RWPE2 (cell line): ENCODE data around the gene DEK.
A peak's percentile ranks its signal among the peaks of the same experiment; 100 is the strongest.

Experiments
- ATAC-seq: fragments of 200-7000 bp; cut with Tn5 transposase; 3 replicates; pipeline ENCODE4 v1.9.1; 2021; ENCODE audit warnings: low read depth
- DNase-seq: peaks from one replicate; pipeline ENCODE4 v3.0.0-alpha.2; 2020; ENCODE audit warnings: low spot score
- H3K27ac ChIP-seq: fragments of 450-650 bp; 2 replicates; pipeline ENCODE4 v1.5.1; 2017; ENCODE audit warnings: mild to moderate bottlenecking; ENCODE audit not compliant: poor library complexity, severe bottlenecking
- H3K27me3 ChIP-seq: fragments of 250-450 bp; sonication (Bioruptor Pico); 2 replicates; pipeline ENCODE4 v1.5.1; 2021; ENCODE audit warnings: mild to moderate bottlenecking, moderate library complexity; ENCODE audit not compliant: insufficient read depth, poor library complexity, severe bottlenecking
- H3K36me3 ChIP-seq: fragments of 250-450 bp; sonication (Bioruptor Pico); 2 replicates; pipeline ENCODE4 v1.5.1; 2020; ENCODE audit warnings: low read depth, mild to moderate bottlenecking, moderate library complexity
- H3K4me1 ChIP-seq: fragments of 250-450 bp; sonication (Bioruptor Pico); 2 replicates; pipeline ENCODE4 v1.5.1; 2021; ENCODE audit warnings: mild to moderate bottlenecking, moderate library complexity; ENCODE audit not compliant: insufficient read depth, poor library complexity, severe bottlenecking
- H3K4me3 ChIP-seq: fragments of 250-450 bp; sonication (Bioruptor Pico); 2 replicates; pipeline ENCODE4 v1.5.1; 2021; ENCODE audit warnings: mild to moderate bottlenecking, moderate library complexity; ENCODE audit not compliant: severe bottlenecking
- H3K9me3 ChIP-seq: fragments of 250-450 bp; sonication (Bioruptor Pico); 2 replicates; pipeline ENCODE4 v1.5.1; 2021; ENCODE audit warnings: mild to moderate bottlenecking, moderate library complexity; ENCODE audit not compliant: severe bottlenecking
- CTCF ChIP-seq: fragments of 450-650 bp; IDR thresholded peaks from one replicate; pipeline ENCODE4 v1.5.1; 2017; ENCODE audit warnings: mild to moderate bottlenecking, moderate library complexity; ENCODE audit not compliant: poor library complexity, severe bottlenecking

Gene DEK

GRCh38 chr6:18242062-18242851 is 22.1 kb downstream of the DEK start:
- ATAC-seq (peak; percentile 98), DNase-seq (peak; percentile 74)
- H3K36me3 ChIP-seq, result peaks cover 96% of the 10 kb centered on the region
- H3K4me1 ChIP-seq, result peaks cover 32% of the 10 kb centered on the region
- H3K27me3 ChIP-seq, result no peaks in the 10 kb centered on the region
- no peak for TF ChIP-seq CTCF
- no peaks in the 10 kb centered on the region for H3K9me3 ChIP-seq
- H3K4me3 ChIP-seq, result no peak overlapping the region
- H3K27ac ChIP-seq, result peak overlapping the region; percentile 38

GRCh38 chr6:18241208-18242038 is 22.9 kb downstream of the DEK start:
- Histone ChIP-seq H3K27ac (peak overlapping the region; percentile 38), H3K4me3 (no peak overlapping the region), H3K9me3 (no peaks in the 10 kb centered on the region), H3K36me3 (peaks cover 96% of the 10 kb centered on the region), H3K4me1 (peaks cover 26% of the 10 kb centered on the region), H3K27me3 (no peaks in the 10 kb centered on the region)
- no peak for TF ChIP-seq CTCF
- ATAC-seq (peak; percentile 35; the same call in 1 of the 3 replicates), DNase-seq (no peak)

GRCh38 chr6:18240230-18240629 is 24.1 kb downstream of the DEK start:
- H3K4me3 ChIP-seq, result no peak overlapping the region
- peaks cover 19% of the 10 kb centered on the region for H3K4me1 ChIP-seq
- peaks cover 96% of the 10 kb centered on the region for H3K36me3 ChIP-seq
- H3K9me3 ChIP-seq, result no peaks in the 10 kb centered on the region
- no peaks in the 10 kb centered on the region for H3K27me3 ChIP-seq
- ATAC-seq (no peak), DNase-seq (no peak)
- TF ChIP-seq CTCF, result no peak
- H3K27ac ChIP-seq, result no peak overlapping the region

- TF ChIP-seq CTCF, result no peak
- peaks cover 2% of the 10 kb centered on the region for H3K9me3 ChIP-seq
- DNase-seq (no peak), ATAC-seq (no peak)
- peaks cover 10% of the 10 kb centered on the region for H3K4me1 ChIP-seq
- H3K36me3 ChIP-seq, result peaks cover 96% of the 10 kb centered on the region
- H3K4me3 ChIP-seq, result no peak overlapping the region
- H3K27ac ChIP-seq, result no peak overlapping the region
- H3K27me3 ChIP-seq, result no peaks in the 10 kb centered on the region
Observed at GRCh38 chr6:18237167-18237566, 27.2 kb downstream of the DEK start.
